T-helper 9 cell (primary cell): ENCODE measurements around the gene MAP7.

Source experiments
- DNase-seq: peaks from one replicate; pipeline ENCODE4 v3.0.0-alpha.2; 2020

MAP7 gene

DNA sequence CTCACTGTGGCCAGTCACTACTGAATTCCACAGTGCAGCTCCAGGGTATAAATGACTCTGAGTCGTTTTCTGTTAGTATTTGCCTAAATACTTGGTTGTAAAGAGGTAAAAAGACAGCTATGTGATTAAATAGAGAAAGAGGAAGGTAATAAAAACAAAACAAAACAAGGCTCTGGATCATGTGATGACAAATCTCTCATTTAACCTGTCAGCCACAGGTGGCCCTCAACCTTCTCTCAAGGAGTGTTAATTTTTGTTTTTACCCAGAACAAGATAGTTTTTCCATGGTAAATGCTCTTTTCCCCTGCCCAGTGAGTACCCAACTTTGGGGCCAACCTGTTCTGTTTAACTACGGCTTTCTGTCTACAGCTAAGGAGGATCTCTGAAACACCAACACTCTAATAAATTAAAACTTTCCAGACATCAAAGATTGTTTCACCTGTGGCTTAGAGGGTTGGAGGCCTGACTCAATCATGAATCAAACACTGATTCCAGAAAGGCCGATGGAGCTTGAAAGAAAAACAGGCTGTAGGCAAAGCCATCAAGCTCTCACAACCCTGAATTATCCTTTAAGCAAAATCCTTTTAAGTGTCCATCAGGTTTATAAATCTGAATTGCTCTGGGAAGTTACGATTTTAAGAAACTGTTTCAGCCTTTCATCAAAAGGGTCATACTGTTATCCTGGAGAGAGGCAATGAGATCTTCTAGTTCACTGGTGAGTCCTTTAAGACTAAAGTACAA lies 179.1 kb downstream of the MAP7 start:
- DNase-seq: no peak

DNA sequence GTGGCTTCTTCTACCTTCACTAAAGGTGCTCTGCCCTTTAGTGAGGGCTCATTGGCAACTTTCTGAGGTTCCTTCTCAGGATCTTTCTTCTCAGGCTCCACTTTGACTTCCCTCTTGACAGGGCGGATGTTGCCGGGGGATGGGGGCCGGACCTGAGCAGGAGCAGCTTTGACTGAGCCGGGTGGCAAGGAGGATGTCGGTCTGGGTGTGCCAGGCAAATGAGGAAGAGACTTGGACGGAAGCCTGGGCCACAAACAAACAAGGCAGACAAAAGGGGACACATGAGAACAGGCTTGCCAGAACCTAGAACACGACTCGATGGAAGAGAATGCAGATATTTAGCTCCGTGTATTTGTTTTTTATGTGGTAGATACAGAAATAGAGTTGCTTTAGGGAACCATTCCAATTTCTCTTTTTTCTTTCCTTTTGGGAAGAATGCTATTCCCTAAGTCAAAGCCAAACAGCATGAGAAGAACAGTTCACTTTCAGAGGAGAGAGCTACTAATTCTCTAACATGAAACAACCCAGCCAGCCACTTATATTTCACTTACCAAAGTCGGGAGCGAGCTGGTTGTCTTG lies 184.4 kb downstream of the MAP7 start:
- no peak for DNase-seq

DNA sequence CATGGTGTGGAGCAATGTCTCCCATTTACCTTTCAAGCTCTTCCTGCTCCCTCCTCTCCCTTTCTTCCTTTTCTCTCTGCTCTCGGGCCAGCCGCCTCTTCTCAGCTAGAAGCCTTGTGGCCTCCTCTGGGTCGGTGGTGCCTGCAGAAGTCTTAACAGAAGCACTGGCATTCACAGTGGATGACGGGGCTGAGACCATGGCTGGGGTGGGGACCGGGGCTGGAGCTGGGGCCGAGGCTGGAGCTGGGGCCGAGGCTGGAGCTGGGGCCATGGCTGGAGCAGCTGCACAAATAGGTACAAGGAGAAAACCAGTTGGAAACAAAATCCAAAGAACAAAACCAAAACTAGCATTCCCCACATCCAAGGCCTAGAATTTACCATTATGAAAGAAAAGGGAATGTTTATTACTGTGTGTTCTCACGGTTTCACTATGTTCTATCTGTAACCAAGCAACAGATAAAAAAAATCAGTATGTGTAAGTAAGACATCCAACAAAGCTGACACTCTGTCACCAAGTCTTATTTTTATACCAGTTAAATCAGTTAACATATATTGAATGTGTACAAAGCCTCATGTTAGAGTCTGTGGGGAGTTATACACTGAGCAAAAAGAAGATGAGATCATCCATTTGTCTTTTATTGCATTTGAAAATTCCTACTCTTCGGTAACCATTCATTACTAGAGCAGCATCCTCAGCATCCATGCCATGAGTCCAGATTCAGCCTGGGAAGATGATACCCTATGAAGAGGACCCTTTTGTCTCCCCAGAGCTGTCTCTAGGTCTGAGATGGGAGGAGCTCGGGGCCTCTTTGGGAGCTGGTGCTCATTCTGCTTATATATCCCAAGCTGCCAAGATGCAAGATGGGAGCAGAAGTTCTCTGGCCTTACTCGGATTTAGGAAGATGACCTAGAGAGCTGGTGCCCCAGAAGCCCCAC lies 187.5 kb downstream of the MAP7 start:
- DNase-seq: no peak

DNA sequence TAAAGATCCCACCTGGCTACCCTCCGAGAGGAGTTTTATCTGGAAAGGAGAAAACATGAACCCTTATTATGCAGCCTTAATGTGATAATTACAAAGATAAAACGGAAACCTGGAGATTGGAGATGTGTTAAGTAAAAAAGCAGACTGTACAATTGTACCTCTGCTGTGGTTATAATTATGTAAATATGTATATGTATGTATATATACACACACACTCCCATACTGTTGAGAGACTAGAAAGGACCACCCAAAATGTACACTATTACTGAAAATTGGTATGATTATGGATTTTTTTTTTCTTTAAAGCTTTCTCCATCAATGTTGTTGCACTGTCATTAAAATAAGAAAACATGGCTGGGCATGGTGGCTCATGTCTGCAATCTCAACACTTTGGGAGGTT lies 188.4 kb downstream of the MAP7 start:
- DNase-seq: no peak

DNA sequence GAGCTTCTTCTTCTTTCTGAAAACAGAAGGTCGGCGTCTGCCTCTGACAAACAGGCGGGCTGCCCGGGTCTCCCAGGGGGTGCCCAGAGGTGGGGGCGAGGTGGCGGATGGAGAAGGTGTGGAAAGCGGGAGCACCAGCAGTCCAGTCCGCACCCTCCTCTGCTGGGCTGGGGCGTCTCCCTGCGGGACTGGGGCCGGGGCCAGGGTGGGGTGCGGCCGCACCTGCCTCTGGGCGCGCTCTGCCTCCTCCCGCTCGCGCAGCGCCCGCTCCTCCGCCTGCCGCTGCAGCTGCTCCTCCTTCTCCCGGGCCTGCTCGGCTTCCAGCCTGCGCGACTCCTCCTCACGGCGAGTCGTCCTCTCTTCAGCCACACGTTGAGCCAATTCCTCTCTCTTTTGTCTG lies 189.4 kb downstream of the MAP7 start:
- no peak for DNase-seq

DNA sequence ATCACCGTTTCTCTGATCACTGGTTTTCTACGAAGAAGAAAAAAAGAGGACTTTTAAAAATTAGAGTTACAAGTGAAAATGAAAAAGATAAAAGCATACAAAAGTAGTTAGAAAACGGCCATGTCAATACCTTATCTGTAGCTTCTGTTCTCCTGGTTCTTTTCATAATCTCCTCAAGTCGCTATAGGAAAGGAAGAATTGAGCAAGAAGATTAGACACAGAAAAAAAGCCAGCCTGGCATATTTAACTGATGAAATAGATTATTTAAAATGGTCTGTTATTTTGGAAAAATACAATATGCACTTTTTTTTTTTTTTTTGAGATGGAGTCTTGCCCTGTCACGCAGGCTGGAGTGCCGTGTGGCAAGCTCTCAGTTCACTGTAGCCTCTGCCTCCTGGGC lies 190.4 kb downstream of the MAP7 start:
- no peak for DNase-seq

DNA sequence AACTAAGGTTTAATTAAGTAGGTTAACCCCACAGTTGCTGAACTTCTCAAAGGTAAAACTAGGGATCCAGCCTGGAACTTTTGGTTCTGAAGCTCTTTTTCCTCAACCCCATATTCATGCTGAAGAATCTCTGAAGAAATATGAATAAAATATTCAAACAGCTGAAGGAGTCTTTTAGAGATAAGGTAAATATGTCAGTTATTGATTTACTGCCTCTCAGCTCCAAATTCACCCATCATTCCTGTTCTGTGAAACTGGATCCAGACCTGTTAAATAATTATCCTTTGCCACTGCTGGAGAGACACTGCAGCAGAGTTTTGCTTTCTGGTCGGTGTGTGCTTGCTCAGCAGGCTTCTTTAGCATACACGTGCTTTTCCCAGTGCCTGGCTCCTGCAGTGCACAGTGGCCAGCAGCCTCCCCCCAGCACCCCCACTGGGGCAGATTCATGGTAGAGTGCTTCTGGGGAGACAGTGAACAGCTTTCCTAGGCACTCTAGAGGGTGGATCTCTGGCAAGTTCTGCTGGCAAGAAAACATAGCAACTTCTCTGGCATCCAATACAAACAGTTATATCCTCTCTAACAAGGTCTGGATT lies 198.6 kb downstream of the MAP7 start:
- DNase-seq: no peak

DNA sequence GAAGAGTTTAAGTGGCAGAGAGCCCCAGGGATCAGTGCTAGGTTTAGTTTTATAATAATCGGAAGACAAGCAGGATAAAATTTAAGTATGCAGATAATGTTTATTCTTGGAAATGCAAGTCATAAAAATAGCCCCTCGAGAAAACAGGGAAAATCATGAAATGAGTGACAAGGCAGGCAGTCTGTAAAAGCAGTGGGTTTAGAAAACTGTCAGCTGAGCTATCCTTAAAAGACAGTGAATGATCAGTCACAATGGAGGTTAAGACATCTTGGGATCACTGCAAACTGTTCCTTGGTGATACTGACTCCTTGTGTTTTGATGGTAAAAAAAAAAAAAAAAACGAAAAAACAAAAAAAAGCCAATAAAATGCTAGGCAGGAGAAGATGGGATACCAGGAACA lies 199.3 kb downstream of the MAP7 start:
- no peak for DNase-seq

DNA sequence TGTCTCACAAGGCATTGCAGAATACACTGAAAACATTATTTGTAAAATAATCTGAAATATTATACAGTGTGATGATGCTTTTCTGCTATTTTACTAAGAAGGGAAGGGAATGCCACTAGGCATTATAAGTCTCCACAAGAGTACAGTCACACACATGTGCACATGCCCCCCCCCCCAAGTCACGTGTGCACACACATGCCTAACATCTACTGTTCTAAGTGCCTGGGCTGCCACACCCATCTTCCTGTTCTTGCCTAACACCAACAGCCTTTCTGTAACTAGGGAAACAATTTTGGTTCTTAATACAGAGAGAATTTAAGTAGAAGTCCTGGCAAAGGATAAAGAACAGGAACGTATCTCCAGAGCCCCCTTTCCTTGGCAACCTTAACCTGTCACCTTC lies 202.4 kb downstream of the MAP7 start:
- no peak for DNase-seq

DNA sequence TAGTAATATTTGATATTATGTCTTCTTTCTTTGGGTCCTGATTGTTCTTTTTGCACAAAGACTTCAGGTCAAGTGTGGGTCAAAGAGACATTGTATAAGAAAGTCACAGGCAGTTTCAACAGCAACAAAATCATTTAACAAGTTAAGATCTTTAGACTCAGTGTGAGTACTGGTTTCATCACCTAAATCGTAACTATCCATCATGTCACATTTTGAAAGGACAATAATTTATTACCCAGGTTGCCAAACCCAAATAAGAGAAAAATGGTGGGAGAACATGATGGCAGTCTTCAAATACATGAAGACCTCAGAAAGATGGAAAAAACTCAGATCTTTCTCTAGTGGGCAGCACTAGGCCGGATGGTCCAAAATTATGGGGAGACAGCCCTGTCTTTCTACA lies 205.1 kb downstream of the MAP7 start:
- no peak for DNase-seq

DNA sequence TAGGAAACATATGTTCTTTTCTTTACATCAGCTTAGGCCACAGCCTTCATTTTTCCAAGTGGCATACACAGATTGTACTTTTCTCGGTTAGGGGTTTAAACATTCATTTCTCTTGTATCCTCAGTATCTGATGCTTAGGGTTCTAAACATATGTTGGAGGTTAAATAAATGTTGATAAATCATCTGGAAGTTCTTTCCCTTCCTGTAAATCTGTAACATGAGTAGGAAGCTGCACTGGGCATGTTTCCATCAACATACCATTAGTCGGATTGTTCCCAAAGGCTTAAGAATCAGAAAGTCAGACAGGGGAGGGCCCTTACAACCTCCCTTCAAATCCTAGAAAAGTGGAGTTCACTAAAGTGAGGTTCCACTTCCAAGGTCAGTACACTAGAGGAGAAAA lies 205.8 kb downstream of the MAP7 start:
- DNase-seq: no peak

DNA sequence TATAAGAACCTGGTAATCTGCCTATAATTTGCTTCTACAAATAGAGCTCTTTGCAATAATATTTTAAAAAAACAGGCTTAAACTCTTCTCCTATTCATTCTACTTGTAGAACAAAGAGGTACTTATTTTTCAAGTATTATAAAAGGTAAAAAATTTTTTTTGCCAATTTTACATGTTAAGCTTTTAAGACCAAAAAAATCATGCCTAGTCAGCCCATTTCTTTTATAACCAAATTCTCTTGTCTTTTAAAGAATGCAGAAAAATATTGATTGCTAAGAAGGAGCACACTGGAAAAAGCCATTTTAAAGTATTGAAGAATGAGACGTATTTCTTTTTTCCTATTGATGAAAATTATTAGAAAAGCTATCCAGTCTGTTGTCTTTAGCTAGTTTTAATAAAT lies 206.5 kb downstream of the MAP7 start:
- DNase-seq: no peak

DNA sequence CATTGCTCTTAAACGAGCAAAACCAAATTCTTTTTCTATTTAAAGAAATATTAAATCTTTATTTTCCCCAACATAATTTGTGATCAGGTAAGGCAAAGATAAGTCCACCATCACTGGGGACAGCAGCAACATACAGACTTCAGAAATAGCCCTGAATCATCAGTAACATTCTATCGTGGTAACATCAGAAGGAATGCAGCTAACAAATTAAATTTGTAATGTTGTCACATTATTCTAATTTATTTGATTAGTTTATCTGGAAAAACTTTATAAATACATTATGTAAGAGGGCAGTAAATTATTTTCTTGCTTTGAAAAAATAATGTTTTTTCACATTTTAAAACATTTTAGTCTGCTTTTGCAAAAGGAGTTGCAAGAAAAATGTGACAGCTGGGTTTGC lies 206.9 kb downstream of the MAP7 start:
- no peak for DNase-seq

DNA sequence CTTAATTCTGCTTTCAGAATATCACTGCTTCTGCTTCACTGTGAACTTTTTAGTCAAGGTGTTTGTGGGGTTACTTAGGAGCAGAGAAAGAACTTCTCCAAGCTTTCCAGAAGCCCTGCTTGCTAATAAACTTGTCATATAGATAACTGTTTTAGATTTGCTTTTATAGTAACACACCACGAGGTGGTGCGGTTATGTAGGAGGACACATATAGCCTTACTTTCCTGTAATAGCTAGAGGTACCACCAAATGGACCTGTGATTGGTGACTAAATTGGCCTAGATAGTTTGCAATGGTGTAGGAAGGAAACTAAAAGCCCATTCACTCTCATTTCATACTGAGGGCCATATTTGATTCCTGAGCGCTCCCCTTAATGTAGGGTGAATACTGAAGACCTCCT lies 208.3 kb downstream of the MAP7 start:
- DNase-seq: no peak

DNA sequence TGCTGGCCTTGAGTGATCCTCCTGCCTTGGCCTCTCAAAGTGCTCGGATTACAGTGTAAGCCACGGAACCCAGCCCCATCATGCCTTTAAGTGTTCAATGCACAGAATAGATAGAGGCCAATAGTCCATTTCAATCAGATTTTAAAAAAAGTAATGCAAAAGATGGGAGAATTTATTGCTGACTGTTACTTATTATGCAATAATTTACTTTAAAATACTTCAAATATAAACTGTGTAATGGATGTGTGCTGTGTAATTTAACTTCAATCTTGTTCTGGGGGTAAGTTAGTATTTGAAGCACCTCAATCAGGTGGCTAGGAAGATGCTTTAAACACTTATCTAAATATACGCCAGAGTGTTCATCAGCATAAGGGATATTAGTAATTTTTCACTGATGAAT lies 208.9 kb downstream of the MAP7 start:
- DNase-seq: no peak

DNA sequence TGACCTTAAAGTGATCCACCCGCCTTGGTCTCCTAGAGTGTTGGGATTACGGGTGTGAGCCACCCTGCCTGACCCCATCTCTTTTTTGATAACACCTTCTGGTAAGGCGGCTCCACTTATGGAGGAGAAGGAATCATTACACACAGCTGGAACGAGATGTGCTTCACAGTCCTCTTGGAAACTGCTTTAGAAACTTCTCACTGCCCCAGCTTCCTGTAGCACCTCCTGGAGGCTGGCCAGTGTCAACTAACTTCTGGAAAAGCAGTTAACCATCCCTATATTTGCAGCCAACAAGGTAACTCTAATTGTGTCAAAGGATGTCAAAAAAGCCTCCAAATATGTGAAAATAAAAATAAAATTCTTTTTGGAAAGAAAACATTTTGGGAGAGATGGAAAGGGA lies 211.7 kb downstream of the MAP7 start:
- DNase-seq: no peak

DNA sequence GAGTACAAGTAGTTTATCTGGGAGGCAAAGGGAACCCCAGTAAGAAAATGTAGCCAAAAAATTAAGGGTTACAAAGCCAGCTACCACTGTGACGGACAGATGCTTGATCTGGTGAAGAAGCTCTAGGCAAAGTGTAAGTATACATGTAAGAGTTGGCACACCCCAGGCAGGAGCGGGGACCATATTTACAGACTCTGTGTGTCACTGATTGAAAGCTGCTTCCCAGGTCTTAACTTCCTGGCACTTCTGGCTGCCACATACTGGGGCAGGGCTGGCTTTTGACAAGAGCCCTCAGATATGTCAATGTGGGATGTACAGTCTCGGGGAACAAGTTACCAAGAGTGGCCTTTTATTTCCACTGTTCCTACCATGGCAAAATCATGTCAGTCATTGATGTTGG lies 212.6 kb downstream of the MAP7 start:
- DNase-seq: no peak

DNA sequence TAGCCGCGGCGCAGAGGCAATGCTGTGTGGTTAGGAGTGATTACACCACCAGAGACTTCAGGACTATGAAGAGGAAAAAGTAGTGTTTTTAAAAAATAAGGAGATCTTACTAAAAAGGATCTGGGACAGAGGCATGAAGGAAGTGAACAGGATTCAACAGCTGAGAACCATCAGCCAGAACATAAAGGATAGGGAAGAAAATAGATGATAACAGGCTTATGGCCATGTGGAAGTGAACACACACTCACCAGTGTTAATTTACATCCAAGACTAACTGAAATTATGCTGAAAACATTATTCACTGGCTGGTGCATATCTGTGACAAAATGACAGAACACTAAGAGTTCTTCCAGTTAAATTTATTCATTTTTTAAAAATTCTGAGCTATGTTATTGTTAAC lies 213.1 kb downstream of the MAP7 start:
- DNase-seq: no peak

DNA sequence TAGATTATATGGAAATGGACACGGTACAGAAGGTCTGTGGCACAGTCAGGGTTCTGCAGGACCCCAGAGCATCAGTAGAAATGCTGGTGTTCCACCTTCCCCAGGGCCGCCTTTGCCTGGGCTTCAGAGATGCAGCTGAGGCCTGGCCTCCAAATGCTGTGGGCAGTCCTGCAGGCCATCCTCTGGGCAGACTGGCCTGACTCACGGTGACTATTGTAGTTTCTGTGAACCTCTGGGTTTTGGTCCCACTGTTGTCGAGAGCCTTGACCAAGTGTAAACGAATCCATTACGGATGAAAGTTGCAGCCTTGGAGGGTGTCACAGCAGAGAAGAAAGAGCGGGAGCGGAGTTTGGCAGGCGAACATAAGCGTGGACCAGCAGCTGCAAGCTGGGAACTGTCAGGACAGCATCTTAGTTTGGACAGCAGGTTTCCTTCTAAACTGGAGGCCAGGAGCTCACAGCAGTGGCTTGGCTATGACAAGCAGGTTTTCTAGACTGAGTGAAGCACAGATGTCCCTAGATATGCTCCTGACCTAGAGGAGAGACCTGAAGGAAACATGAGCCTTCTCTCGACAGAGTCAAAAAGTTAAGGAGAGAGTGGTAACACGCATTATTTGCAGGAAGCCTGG lies 214.4 kb downstream of the MAP7 start:
- DNase-seq: no peak

DNA sequence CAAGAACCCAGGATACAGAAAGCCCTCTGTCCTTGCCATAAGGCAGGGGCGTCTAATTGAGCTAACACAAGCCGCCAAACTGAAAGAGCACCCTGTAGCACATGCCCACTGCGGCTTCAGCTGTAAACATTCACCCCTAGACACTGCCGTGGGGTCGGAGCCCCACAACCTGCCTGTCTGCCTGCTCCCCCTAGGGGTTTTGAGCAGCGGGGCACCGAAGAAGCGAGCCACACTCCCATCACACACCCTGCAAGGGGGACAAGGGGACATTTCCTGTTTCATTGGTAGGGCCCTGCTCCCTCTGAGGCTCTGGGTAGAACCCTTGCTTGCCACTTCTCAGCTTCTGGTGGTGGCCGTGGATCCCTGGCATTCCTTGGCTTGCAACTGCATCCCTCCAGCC lies 215.4 kb downstream of the MAP7 start:
- DNase-seq: no peak

DNA sequence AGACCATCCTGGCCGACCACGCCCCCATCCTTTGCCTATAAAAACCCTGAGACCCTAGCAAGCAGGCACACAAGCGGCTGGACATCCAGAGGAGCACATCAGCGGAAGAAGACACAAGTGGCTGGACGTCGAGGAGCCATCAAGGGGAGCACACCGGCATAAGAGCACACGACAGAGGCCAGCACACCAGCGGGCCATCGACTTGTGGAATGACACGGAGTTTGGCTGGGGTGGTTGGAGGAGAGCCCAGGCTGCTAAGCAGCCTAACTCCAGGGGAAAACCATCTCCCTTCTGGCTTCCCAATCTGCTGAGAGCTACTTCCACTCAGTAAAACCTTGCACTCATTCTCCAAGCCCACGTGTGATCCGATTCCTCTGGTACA lies 215.8 kb downstream of the MAP7 start:
- no peak for DNase-seq

DNA sequence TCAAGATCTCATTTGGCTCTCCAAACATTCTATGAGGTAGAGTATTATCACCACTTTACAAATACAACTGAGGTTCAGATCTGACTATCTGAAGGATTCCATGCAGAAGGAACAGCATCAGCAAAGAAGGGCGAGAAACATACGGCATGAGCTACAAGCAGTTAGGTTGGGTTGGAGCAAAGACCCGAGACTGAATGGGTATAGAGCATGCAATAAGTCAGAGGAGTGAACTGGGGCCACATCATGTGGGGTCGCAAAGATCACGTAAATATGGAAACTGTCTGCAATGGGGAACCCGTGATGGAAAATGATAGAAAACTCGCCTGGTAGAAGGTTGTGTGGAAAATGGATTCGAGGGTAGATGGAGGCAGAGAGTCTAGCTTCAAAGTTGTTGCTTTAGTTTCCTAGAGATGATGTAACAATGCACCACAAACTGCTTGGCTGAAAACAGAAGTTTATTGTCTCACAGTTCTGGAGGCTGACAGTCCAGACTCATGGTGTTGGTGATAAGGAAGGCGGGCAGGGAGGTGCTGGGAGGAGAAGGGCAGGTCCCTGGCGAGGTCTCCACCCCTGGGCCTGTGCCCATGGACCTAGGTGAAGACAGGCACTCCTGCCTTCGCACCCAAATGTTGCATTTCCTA lies 216.3 kb downstream of the MAP7 start:
- no peak for DNase-seq

DNA sequence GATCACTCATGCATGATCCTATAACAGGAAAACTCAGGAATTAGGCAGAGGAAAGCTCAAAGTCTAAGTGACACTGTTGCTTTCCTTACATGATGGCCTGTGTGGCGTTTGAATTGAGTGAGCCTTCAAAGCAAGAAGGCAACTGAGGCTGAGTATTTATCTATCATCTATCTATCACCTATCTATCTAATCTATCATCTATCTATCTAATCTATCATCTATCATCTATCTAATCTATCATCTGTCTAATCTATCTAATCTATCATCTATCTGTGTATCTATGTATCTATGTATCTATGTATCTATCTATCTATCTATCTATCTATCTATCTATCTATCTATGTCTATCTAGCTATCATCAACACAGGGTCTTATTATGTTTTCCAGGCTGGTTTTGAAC lies 218.8 kb downstream of the MAP7 start:
- no peak for DNase-seq
